ENCODE measurements around the gene AKNA. TPM values are rescaled to one million over a fixed set of nuclear protein-coding genes. Genes with fewer than 3 reads are reported as not detected.

The AKNA gene
- total RNA-seq, 1 donor from 2014 or later, result 24.6 TPM

DNA sequence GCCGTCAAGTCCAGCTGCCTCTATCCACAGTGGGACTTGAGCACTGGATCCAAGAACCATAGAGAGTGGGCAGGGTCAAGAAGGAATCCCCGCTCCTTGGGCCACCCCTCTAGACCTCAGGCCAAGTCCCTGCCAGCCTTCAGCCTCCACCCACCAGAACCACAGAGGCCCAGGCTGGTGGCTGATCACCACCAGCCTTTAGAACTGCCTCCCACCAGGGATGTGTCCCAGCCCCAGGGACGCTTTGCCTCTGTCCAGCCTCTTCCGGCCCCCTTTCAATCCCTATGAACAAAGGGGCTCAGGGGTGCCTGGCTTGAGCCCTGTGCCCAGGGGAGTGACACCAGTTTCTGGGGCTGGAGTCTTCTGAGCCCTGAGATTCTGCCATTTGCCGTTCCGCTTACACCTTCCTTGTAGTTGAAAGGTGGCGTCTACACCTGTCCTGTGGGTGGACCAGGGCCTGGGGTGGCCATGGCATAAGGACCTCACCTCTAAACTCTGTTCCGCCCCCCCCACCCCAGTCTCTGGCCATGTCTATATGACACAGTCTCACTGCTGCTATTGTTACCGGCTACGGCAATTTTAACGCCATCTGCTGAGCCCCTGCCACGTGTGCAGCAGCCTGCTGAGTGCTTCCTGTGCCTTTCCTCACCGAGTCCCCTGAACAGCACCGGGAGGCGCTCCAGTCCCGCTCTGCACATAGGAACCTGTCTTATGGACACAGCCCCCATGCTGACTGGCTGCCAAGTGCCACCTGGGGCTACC lies 100.6 kb downstream of the AKNA start:
- DNase-seq (ENCODE audit: low spot score, unreplicated experiment), result no peak
- Mint-ChIP-seq H3K4me1 (ENCODE audit: low read depth) (peaks cover 1% of the 10 kb centered on the region), H3K27ac (peak overlapping the region; percentile 3), H3K4me3 (ENCODE audit: low read depth) (no peak overlapping the region), H3K36me3 (ENCODE audit: insufficient read depth) (peaks cover 18% of the 10 kb centered on the region), H3K27me3 (no peaks in the 10 kb centered on the region), H3K9me3 (ENCODE audit: low read depth) (no peaks in the 10 kb centered on the region)
- TF ChIP-seq, protein P1, sequence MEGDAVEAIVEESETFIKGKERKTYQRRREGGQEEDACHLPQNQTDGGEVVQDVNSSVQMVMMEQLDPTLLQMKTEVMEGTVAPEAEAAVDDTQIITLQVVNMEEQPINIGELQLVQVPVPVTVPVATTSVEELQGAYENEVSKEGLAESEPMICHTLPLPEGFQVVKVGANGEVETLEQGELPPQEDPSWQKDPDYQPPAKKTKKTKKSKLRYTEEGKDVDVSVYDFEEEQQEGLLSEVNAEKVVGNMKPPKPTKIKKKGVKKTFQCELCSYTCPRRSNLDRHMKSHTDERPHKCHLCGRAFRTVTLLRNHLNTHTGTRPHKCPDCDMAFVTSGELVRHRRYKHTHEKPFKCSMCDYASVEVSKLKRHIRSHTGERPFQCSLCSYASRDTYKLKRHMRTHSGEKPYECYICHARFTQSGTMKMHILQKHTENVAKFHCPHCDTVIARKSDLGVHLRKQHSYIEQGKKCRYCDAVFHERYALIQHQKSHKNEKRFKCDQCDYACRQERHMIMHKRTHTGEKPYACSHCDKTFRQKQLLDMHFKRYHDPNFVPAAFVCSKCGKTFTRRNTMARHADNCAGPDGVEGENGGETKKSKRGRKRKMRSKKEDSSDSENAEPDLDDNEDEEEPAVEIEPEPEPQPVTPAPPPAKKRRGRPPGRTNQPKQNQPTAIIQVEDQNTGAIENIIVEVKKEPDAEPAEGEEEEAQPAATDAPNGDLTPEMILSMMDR (IDR thresholded peaks at IDR 0.05; ENCODE audit: unreplicated experiment), result no peak

DNA sequence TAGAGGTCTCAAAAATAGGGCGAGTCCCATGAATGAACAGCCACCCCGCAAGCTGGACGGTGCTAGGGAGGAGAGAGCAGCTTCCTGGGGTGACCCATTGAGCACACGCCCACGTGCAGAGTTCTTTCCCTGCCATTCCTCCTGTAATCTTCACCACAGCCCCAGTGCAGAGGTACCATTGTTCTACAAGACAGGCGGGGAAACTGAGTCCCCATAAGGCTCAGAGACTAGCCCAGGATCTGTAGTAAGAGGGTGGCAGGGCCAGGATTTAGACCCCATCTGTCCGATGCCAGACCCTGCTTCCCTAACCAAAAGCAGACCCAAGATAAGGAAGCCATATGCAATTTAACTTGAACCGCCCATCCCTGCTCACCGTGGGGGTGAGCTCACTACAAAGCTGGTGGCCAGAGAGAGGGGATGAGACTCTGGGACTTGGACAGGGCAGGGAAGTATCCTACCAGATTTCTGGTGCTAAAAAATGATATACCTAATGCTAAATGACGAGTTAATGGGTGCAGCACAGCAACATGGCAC lies 101.6 kb downstream of the AKNA start:
- Mint-ChIP-seq H3K27ac (no peak overlapping the region), H3K9me3 (ENCODE audit: low read depth) (no peaks in the 10 kb centered on the region), H3K4me3 (ENCODE audit: low read depth) (no peak overlapping the region), H3K4me1 (ENCODE audit: low read depth) (peaks cover 1% of the 10 kb centered on the region), H3K27me3 (no peaks in the 10 kb centered on the region), H3K36me3 (ENCODE audit: insufficient read depth) (peaks cover 15% of the 10 kb centered on the region)
- no peak for DNase-seq (ENCODE audit: low spot score, unreplicated experiment)
- TF ChIP-seq, protein P1 (IDR thresholded peaks at IDR 0.05; ENCODE audit: unreplicated experiment), result no peak

DNA sequence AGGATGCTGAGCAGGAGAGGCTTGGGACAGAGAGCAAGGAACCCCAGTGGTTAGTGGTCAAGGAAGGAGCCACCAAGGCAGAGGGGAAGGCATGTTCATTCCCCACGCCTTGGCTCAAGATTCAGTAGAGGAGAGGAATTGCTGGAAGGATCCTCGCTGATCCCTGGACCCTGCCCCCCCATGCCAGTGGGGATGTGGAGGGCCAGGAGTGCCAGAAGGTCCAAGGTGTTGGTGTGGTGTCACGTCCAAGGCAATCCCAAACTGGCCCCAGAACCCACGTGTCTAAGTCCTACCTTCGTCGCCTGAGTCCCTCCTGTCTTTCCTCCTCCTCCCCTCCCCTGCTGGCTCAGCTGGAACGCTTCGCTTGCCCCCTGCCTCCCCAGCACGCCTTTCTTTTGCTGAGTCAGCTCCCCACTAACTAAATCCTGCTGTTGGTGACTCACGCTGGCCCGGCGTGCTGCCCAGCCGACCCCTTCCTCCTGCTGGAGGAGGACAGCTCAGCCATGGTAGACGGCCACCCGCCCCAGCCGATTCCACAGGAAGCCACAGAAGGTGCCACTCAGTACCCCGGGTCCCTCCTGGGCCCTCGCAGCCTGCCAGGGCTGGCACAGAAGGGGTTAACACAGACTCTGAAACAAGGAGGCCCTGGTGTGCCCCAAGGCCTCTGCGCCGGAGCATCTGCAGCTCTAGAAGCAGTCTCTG lies 102.5 kb downstream of the AKNA start:
- no peak overlapping the region for H3K4me3 Mint-ChIP-seq (ENCODE audit: low read depth)
- peaks cover 12% of the 10 kb centered on the region for H3K36me3 Mint-ChIP-seq (ENCODE audit: insufficient read depth)
- no peaks in the 10 kb centered on the region for H3K27me3 Mint-ChIP-seq
- TF ChIP-seq, protein P1 (IDR thresholded peaks at IDR 0.05; ENCODE audit: unreplicated experiment), result no peak
- H3K4me1 Mint-ChIP-seq (ENCODE audit: low read depth), result no peaks in the 10 kb centered on the region
- DNase-seq (ENCODE audit: low spot score, unreplicated experiment), result no peak
- peak overlapping the region; percentile 62 for H3K27ac Mint-ChIP-seq
- no peaks in the 10 kb centered on the region for H3K9me3 Mint-ChIP-seq (ENCODE audit: low read depth)

GRCh38 chr9:114284316-114285060 lies 103.3 kb downstream of the AKNA start:
- no peak for DNase-seq (ENCODE audit: low spot score, unreplicated experiment)
- no peaks in the 10 kb centered on the region for H3K9me3 Mint-ChIP-seq (ENCODE audit: low read depth)
- H3K4me1 Mint-ChIP-seq (ENCODE audit: low read depth), result no peaks in the 10 kb centered on the region
- H3K4me3 Mint-ChIP-seq (ENCODE audit: low read depth), result no peak overlapping the region
- H3K27ac Mint-ChIP-seq, result peak overlapping the region; percentile 62
- peaks cover 12% of the 10 kb centered on the region for H3K36me3 Mint-ChIP-seq (ENCODE audit: insufficient read depth)
- H3K27me3 Mint-ChIP-seq, result no peaks in the 10 kb centered on the region
- TF ChIP-seq, protein P1 (IDR thresholded peaks at IDR 0.05; ENCODE audit: unreplicated experiment), result no peak

Other genes with a start within 250 kb of the AKNA start
- gene COL27A1, start 232.4 kb downstream of the AKNA start, total RNA-seq, result 162 and 178 TPM in 2 replicates
- gene ORM1, start 64.9 kb downstream of the AKNA start, total RNA-seq, result 9.3 and 10.8 TPM in 2 replicates
- gene ORM2, start 58.1 kb downstream of the AKNA start, total RNA-seq, result 3.2 and 5.4 TPM in 2 replicates
- gene WHRN, start 117.5 kb upstream of the AKNA start, total RNA-seq, result 11.2 and 11.9 TPM in 2 replicates
- gene ATP6V1G1, start 199.8 kb upstream of the AKNA start, total RNA-seq, result 121 and 123 TPM in 2 replicates
- gene TMEM268, start 223.3 kb upstream of the AKNA start, total RNA-seq, result 6.5 and 7.1 TPM in 2 replicates

Measured in progenitor cell of endocrine pancreas (in vitro differentiated cells).